ENCODE results near the gene CDS2. TPM values are rescaled to one million over a fixed set of nuclear protein-coding genes. Genes with fewer than 3 reads are reported as not detected.
A peak's percentile ranks its signal among the peaks of the same experiment; 100 is the strongest.

The CDS2 gene
- total RNA-seq, 1 experiment from 2014 or later: 49.1 TPM

DNA sequence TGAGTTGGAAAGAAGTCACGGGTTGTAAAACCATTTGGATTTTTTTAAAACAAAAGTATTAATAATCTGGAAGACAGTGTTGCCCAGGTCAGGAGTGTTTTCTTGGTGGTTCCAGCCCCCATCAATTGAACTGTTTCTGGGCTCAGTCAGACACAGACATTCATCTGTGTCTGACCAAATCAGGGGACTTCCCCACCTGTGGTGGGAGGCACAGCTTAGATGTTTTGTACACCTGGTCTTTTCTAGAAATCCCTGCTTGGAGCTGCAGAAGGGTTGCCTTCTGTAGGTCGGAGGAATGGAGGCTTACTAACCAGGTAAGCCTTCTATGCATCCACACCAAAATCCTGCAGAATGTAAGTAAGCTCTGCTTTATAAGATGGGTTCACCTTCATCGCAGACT is 63.6 kb downstream of the CDS2 start (continued):
- TF ChIP-seq, protein P1, sequence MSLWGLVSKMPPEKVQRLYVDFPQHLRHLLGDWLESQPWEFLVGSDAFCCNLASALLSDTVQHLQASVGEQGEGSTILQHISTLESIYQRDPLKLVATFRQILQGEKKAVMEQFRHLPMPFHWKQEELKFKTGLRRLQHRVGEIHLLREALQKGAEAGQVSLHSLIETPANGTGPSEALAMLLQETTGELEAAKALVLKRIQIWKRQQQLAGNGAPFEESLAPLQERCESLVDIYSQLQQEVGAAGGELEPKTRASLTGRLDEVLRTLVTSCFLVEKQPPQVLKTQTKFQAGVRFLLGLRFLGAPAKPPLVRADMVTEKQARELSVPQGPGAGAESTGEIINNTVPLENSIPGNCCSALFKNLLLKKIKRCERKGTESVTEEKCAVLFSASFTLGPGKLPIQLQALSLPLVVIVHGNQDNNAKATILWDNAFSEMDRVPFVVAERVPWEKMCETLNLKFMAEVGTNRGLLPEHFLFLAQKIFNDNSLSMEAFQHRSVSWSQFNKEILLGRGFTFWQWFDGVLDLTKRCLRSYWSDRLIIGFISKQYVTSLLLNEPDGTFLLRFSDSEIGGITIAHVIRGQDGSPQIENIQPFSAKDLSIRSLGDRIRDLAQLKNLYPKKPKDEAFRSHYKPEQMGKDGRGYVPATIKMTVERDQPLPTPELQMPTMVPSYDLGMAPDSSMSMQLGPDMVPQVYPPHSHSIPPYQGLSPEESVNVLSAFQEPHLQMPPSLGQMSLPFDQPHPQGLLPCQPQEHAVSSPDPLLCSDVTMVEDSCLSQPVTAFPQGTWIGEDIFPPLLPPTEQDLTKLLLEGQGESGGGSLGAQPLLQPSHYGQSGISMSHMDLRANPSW (CRISPR knock-in tag; conservative IDR thresholded peaks at IDR 0.05; ENCODE audit: low read depth): no peak
- TF ChIP-seq, protein P2, sequence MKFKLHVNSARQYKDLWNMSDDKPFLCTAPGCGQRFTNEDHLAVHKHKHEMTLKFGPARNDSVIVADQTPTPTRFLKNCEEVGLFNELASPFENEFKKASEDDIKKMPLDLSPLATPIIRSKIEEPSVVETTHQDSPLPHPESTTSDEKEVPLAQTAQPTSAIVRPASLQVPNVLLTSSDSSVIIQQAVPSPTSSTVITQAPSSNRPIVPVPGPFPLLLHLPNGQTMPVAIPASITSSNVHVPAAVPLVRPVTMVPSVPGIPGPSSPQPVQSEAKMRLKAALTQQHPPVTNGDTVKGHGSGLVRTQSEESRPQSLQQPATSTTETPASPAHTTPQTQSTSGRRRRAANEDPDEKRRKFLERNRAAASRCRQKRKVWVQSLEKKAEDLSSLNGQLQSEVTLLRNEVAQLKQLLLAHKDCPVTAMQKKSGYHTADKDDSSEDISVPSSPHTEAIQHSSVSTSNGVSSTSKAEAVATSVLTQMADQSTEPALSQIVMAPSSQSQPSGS (CRISPR knock-in tag; IDR thresholded peaks at IDR 0.05; ENCODE audit: borderline replicate concordance, low read depth): no peak
- TF ChIP-seq SMAD4 (CRISPR knock-in tag; IDR thresholded peaks at IDR 0.05) (no peak), TP53 (CRISPR knock-in tag; IDR thresholded peaks at IDR 0.05) (no peak), MXD4 (CRISPR knock-in tag; IDR thresholded peaks at IDR 0.05; ENCODE audit: borderline replicate concordance) (no peak), ZBTB21 (CRISPR knock-in tag; IDR thresholded peaks at IDR 0.05; ENCODE audit: borderline replicate concordance) (no peak), TCF7 (CRISPR knock-in tag; IDR thresholded peaks at IDR 0.05; ENCODE audit: low read depth) (no peak), OVOL2 (CRISPR knock-in tag; IDR thresholded peaks at IDR 0.05; ENCODE audit: borderline replicate concordance) (no peak), FOXK1 (CRISPR knock-in tag; IDR thresholded peaks at IDR 0.05) (no peak), ZNF232 (CRISPR knock-in tag; IDR thresholded peaks at IDR 0.05) (no peak), NFATC4 (CRISPR knock-in tag; IDR thresholded peaks at IDR 0.05) (no peak), FOXJ3 (CRISPR knock-in tag; IDR thresholded peaks at IDR 0.05; ENCODE audit: borderline replicate concordance) (no peak), FOXP1 (CRISPR knock-in tag; IDR thresholded peaks at IDR 0.05; ENCODE audit: borderline replicate concordance) (no peak), RORB (CRISPR knock-in tag; IDR thresholded peaks at IDR 0.05) (no peak)
- TF ChIP-seq, protein P3, sequence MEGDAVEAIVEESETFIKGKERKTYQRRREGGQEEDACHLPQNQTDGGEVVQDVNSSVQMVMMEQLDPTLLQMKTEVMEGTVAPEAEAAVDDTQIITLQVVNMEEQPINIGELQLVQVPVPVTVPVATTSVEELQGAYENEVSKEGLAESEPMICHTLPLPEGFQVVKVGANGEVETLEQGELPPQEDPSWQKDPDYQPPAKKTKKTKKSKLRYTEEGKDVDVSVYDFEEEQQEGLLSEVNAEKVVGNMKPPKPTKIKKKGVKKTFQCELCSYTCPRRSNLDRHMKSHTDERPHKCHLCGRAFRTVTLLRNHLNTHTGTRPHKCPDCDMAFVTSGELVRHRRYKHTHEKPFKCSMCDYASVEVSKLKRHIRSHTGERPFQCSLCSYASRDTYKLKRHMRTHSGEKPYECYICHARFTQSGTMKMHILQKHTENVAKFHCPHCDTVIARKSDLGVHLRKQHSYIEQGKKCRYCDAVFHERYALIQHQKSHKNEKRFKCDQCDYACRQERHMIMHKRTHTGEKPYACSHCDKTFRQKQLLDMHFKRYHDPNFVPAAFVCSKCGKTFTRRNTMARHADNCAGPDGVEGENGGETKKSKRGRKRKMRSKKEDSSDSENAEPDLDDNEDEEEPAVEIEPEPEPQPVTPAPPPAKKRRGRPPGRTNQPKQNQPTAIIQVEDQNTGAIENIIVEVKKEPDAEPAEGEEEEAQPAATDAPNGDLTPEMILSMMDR (IDR thresholded peaks at IDR 0.05): no peak

GRCh38 chr20:5191829-5192569 is 65.2 kb downstream of the CDS2 start:
- TF ChIP-seq MLX (CRISPR knock-in tag; IDR thresholded peaks at IDR 0.05) (no peak), ZNF263 (CRISPR knock-in tag; IDR thresholded peaks at IDR 0.05; ENCODE audit: low read depth) (no peak)
- TF ChIP-seq, protein P4, sequence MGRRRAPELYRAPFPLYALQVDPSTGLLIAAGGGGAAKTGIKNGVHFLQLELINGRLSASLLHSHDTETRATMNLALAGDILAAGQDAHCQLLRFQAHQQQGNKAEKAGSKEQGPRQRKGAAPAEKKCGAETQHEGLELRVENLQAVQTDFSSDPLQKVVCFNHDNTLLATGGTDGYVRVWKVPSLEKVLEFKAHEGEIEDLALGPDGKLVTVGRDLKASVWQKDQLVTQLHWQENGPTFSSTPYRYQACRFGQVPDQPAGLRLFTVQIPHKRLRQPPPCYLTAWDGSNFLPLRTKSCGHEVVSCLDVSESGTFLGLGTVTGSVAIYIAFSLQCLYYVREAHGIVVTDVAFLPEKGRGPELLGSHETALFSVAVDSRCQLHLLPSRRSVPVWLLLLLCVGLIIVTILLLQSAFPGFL (CRISPR knock-in tag; IDR thresholded peaks at IDR 0.05; ENCODE audit: borderline replicate concordance): no peak
- TF ChIP-seq, protein P3 (IDR thresholded peaks at IDR 0.05): peak; percentile 50; the same call in 1 of the 2 replicates
- TF ChIP-seq, protein P5, sequence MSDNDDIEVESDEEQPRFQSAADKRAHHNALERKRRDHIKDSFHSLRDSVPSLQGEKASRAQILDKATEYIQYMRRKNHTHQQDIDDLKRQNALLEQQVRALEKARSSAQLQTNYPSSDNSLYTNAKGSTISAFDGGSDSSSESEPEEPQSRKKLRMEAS (CRISPR knock-in tag; IDR thresholded peaks at IDR 0.05): no peak
- Mint-ChIP-seq H3K27ac (peak overlapping the region; percentile 71), H3K4me3 (no peak overlapping the region), H3K27me3 (ENCODE audit: low read depth) (no peaks in the 10 kb centered on the region), H3K9me3 (no peaks in the 10 kb centered on the region), H3K36me3 (peaks cover 19% of the 10 kb centered on the region), H3K4me1 (peaks cover 22% of the 10 kb centered on the region)
- ChIA-PET POLR2A (interaction anchor here (0.6 to 2.2 kb wide), 4 partner anchors 64 to 699 kb away, joined by 4 to 23 read pairs (median 5); partner anchors contain the start of genes CDS2 and PCNA), CTCF (interaction anchor here (0.6 to 3.1 kb wide), 33 partner anchors 10 to 799 kb away, joined by 3 to 265 read pairs (median 5); partner anchors contain the start of genes CDS2, PCNA and PROKR2)
- DNase-seq (ENCODE audit: low spot score) (peak; percentile 16), ATAC-seq (peak; percentile 73)
